Karpas-422 (cell line): Measurements from ENCODE around the gene GPR62. TPM values are rescaled to one million over a fixed set of nuclear protein-coding genes. Genes with fewer than 3 reads are reported as not detected.

Experiments used
- DNase-seq: peaks from one replicate; pipeline ENCODE4 v3.0.0-alpha.2; 2015
- H2AFZ ChIP-seq: fragments of 200-600 bp; sonication (generic); 2 replicates; pipeline ENCODE4 v1.6.1; 2014; ENCODE audit warnings: antibody characterized with exemption, low read length, mixed read lengths
- H3K27ac ChIP-seq: fragments of 200-600 bp; sonication (generic); 2 replicates; pipeline ENCODE4 v1.5.1; 2014; ENCODE audit warnings: mild to moderate bottlenecking, low read length, moderate library complexity
- H3K27me3 ChIP-seq: fragments of 200-600 bp; sonication (generic); 2 replicates; pipeline ENCODE4 v1.6.1; 2014; ENCODE audit warnings: low read length, mixed read lengths
- H3K36me3 ChIP-seq: fragments of 200-600 bp; sonication (generic); 2 replicates; pipeline ENCODE4 v1.6.1; 2014; ENCODE audit warnings: low read length, mixed read lengths; ENCODE audit not compliant: insufficient read depth
- H3K4me1 ChIP-seq: fragments of 200-600 bp; sonication (generic); 2 replicates; pipeline ENCODE4 v1.6.1; 2014; ENCODE audit warnings: mild to moderate bottlenecking, low read length, mixed read lengths
- H3K4me2 ChIP-seq: fragments of 200-600 bp; sonication (generic); 2 replicates; pipeline ENCODE4 v1.6.1; 2014; ENCODE audit warnings: low read length, low read depth, mild to moderate bottlenecking; ENCODE audit not compliant: poor library complexity, severe bottlenecking
- H3K4me3 ChIP-seq: fragments of 200-600 bp; sonication (generic); 2 replicates; pipeline ENCODE4 v1.5.1; 2014; ENCODE audit warnings: mild to moderate bottlenecking, antibody characterized with exemption, low read length, mixed read lengths
- H3K79me2 ChIP-seq: fragments of 200-600 bp; sonication (generic); 2 replicates; pipeline ENCODE4 v1.6.1; 2014; ENCODE audit warnings: mild to moderate bottlenecking, low read length, mixed read lengths
- H3K9ac ChIP-seq: fragments of 200-600 bp; sonication (generic); 2 replicates; pipeline ENCODE4 v1.6.0; 2014; ENCODE audit warnings: low read length
- H3K9me2 ChIP-seq: fragments of 200-600 bp; sonication (generic), shearing (Covaris generic); replicated peaks from 2 replicates; pipeline ENCODE4 v1.6.0; 2014; ENCODE audit warnings: mild to moderate bottlenecking, low read length, moderate library complexity; ENCODE audit not compliant: insufficient read depth
- H3K9me3 ChIP-seq: fragments of 300-700, 200-600 bp; sonication (generic); 2 replicates; pipeline ENCODE4 v1.6.1; 2014; ENCODE audit warnings: low read length, mixed read lengths
- H4K20me1 ChIP-seq: fragments of 200-600 bp; sonication (generic); 2 replicates; pipeline ENCODE4 v1.6.1; 2014; ENCODE audit warnings: mild to moderate bottlenecking, antibody characterized with exemption, low read length, low read depth; ENCODE audit not compliant: insufficient read depth
- total RNA-seq: library from RNA; depleted of rRNA; stranded (reverse); fragments of >200 nt; shearing (Covaris generic); gene quantifications from 2 replicates; pipeline ENCODE4 v1.2.3, GENCODE V29; 2014; ENCODE audit warnings: low replicate concordance

The GPR62 gene
- total RNA-seq, 1 experiment from 2014 or later: not detected

DNA sequence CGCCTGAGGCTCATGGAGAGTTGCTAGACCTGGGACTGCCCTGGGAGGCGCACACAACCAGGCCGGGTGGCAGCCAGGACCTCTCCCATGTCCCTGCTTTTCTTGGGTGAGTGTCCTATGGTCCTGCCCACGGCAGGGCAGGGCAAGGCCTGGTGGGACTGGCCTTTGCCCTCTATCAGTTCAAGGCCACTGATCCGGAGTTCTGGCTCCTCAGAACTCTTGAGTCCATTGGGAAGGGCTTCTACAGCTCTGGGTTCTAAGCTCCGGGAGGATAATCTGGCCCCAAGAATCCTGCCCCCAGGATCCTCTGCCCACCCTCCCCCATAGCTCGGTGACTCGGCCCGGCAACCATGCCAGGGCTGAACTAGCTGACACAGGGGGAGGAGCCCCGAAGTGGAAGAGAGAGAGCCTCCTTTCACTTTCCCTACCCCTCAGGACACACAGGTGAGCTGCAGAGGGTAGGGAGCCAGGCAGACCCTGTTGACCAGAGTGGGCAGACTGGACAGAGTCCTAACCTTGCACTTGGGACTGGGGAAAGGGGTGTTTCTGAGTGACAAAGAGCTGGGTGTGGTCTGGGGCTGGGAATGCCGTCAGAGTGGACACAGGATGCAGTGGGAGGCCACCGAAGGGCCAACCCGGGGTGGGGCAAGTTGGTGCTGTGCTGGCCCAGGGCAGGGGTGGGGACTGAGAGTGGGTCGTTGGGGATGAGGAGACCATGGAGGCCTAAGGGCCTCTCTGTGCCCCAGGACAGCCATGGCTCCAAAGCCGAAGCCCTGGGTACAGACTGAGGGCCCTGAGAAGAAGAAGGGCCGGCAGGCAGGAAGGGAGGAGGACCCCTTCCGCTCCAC, 12.4 kb upstream of the GPR62 start:
- Histone ChIP-seq H3K79me2 (peaks cover 34% of the 10 kb centered on the region), H3K27ac (peak overlapping the region; percentile 75), H4K20me1 (peaks cover 9% of the 10 kb centered on the region; the same call in 1 of the 2 replicates), H3K4me1 (peaks cover 29% of the 10 kb centered on the region), H3K36me3 (peaks cover 11% of the 10 kb centered on the region; the same call in 1 of the 2 replicates), H3K9me3 (no peaks in the 10 kb centered on the region), H2AFZ (peak overlapping the region; percentile 61; the same call in 1 of the 2 replicates), H3K4me3 (peak overlapping the region; percentile 85), H3K9ac (peak overlapping the region; percentile 97), H3K27me3 (no peaks in the 10 kb centered on the region), H3K4me2 (peak overlapping the region; percentile 99), H3K9me2 (no peaks in the 10 kb centered on the region)
- peak; percentile 90 for DNase-seq

DNA sequence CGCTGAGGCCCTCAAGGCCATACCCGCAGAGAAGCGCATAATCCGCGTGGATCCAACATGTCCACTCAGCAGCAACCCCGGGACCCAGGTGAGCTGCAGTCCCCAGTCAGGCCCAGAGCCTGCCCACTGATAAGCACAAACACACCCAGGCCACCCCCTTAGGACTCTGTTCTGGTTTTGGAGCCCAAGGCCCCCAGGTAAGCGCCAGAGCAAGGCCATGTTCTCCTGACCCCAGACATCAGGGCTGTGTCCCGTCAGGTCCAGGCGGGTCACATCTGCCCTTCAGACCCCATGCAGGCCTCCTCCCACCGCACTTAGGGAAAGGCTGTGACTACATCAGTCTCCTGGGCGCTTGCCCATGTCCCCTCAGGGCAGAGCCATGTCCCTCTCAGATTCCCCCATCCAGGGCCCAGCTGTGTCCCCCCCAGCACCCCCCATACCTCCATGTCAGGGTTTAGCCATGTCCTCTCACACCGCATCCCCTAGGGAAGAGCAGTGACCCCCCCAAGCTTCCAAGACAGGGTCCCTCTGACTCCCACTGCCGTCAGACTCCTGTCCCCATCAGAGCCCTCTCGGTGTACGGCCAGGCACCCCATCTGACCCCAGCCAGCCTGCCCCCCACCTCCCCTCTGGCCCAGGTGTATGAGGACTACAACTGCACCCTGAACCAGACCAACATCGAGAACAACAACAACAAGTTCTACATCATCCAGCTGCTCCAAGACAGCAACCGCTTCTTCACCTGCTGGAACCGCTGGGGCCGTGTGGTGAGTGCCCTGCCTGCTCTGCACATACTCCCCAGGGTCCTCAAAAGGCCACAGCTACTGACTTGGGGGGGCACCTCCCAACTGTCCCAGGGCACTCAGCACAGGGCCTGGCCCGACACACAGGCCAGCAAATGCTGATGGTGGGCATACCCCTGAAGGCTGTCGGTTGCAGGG, 11.5 kb upstream of the GPR62 start:
- Histone ChIP-seq H3K9me3 (no peaks in the 10 kb centered on the region), H3K79me2 (peaks cover 29% of the 10 kb centered on the region), H3K27me3 (no peaks in the 10 kb centered on the region), H3K27ac (no peak overlapping the region), H3K36me3 (peaks cover 6% of the 10 kb centered on the region; the same call in 1 of the 2 replicates), H3K4me3 (peak overlapping the region; percentile 85; the same call in 1 of the 2 replicates), H3K4me2 (peak overlapping the region; percentile 99), H2AFZ (no peak overlapping the region), H3K9me2 (no peaks in the 10 kb centered on the region), H3K9ac (peak overlapping the region; percentile 97), H4K20me1 (peaks cover 9% of the 10 kb centered on the region; the same call in 1 of the 2 replicates), H3K4me1 (peaks cover 29% of the 10 kb centered on the region)
- no peak for DNase-seq

DNA sequence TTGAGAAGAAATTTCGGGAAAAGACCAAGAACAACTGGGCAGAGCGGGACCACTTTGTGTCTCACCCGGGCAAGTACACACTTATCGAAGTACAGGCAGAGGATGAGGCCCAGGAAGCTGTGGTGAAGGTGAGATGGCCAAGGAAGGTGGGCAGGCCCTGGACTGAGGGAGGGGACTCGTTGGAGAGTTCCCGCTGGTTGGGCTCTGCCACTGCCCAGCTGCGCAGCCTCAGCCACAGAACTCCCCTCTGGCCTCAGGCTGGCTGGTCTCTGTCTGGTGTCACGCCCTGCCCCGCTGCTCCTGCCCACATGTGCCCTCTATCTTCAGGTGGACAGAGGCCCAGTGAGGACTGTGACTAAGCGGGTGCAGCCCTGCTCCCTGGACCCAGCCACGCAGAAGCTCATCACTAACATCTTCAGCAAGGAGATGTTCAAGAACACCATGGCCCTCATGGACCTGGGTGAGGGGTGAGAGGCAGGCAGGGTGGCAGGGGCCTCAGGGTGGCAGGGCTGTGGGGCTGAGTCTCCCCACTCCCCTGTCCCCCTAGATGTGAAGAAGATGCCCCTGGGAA, 10.6 kb upstream of the GPR62 start:
- H3K9me3 ChIP-seq: no peaks in the 10 kb centered on the region
- H3K79me2 ChIP-seq: peaks cover 21% of the 10 kb centered on the region
- no peak for DNase-seq

DNA sequence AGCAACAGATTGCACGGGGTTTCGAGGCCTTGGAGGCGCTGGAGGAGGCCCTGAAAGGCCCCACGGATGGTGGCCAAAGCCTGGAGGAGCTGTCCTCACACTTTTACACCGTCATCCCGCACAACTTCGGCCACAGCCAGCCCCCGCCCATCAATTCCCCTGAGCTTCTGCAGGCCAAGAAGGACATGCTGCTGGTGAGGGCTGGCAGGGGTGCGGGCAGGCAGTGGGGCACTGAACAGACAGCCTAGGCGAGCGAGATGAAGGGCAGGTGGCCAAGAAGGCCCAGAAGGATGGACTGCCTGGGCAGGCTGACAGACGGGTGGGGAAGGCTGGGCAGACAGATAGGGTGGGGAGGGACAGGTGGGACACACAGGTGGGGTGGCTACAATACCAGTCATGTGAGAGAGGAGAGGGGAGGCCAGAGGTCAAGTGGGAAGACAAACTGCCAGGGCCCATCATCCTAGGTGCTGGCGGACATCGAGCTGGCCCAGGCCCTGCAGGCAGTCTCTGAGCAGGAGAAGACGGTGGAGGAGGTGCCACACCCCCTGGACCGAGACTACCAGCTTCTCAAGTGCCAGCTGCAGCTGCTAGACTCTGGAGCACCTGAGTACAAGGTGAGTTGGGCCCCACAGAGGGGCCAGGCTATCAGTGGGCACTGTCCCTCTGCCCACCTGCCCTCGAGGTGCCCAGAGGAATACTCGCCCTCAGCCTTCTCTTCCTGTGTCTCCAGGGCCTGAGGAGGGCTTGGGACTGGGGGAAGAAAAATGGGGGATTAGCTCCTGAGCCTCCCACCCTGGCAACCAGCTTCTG, 9.9 kb upstream of the GPR62 start:
- H4K20me1 ChIP-seq: peaks cover 7% of the 10 kb centered on the region; the same call in 1 of the 2 replicates
- no peak for DNase-seq
- peaks cover 14% of the 10 kb centered on the region for H3K79me2 ChIP-seq
- H3K27ac ChIP-seq: no peak overlapping the region
- peaks cover 22% of the 10 kb centered on the region for H3K4me1 ChIP-seq
- no peak overlapping the region for H3K4me2 ChIP-seq
- no peak overlapping the region for H2AFZ ChIP-seq
- no peak overlapping the region for H3K4me3 ChIP-seq
- H3K9me3 ChIP-seq: no peaks in the 10 kb centered on the region
- no peak overlapping the region for H3K9ac ChIP-seq
- H3K9me2 ChIP-seq: no peaks in the 10 kb centered on the region
- no peaks in the 10 kb centered on the region for H3K36me3 ChIP-seq
- H3K27me3 ChIP-seq: no peaks in the 10 kb centered on the region

More for the DNA sequence above, 10.6 kb upstream of the GPR62 start:
- no peak overlapping the region for H3K9ac ChIP-seq
- H3K4me3 ChIP-seq: no peak overlapping the region
- no peak overlapping the region for H2AFZ ChIP-seq
- peaks cover 29% of the 10 kb centered on the region for H3K4me1 ChIP-seq
- H4K20me1 ChIP-seq: peaks cover 9% of the 10 kb centered on the region; the same call in 1 of the 2 replicates
- no peaks in the 10 kb centered on the region for H3K9me2 ChIP-seq
- no peak overlapping the region for H3K27ac ChIP-seq
- H3K27me3 ChIP-seq: no peaks in the 10 kb centered on the region
- no peak overlapping the region for H3K4me2 ChIP-seq
- H3K36me3 ChIP-seq: no peaks in the 10 kb centered on the region; the same call in 1 of the 2 replicates

DNA sequence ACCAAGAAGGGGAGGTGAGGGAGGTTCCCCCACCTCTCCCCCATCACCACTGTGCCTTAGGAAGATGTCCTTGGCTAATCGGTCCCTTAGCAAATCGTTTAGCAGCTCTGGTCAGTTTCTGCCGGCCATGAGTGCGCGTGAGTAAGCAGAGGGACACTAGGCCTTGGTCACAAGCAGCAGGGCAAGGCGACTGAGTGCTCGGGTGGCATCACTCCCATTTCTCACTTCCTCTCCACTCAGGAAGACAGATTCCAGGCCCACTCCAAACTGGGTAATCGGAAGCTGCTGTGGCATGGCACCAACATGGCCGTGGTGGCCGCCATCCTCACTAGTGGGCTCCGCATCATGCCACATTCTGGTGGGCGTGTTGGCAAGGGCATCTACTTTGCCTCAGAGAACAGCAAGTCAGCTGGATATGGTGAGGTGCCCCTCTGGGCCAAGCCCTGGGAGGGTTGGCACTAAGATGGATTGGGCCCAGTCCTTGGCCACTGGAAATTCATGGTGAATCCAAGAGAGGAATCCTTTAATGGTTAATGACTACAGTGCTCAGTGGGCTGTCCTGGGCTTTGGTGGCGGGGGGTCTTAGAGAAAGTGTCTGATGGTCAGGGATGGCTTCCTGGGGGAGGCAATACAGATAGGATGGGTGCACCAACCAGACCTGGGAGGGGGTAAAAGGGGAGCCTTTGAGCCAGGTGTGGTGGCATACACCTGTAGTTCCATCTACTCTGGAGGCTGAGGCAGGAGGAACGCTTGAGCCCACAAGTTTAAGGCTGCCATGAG, 9.1 kb upstream of the GPR62 start:
- Histone ChIP-seq H3K27ac (no peak overlapping the region), H3K9ac (no peak overlapping the region), H2AFZ (no peak overlapping the region), H3K79me2 (peaks cover 5% of the 10 kb centered on the region), H3K4me3 (no peak overlapping the region), H3K36me3 (no peaks in the 10 kb centered on the region), H3K9me2 (no peaks in the 10 kb centered on the region), H3K9me3 (no peaks in the 10 kb centered on the region), H3K27me3 (no peaks in the 10 kb centered on the region), H3K4me2 (no peak overlapping the region), H3K4me1 (peaks cover 14% of the 10 kb centered on the region), H4K20me1 (no peaks in the 10 kb centered on the region)
- no peak for DNase-seq

DNA sequence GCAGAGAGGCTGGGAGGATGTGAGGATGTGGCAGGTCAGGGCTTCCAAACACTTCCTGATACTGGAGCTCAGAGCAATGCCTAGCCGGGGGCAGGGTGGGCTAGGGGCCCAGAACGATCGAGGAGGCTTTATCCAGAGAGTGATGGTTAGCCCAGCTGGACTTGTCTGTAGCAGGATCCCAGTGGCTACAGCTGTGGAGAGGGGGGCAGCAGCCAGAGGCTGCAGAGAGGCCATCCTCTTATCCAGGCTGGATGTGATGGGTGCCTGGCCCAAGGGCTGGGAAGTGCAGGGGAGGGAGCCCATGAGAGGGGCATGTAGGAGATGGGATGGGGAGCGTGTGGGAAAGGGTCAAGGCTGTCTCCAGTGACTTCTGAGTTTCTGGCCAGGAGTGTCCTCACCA, 8.4 kb upstream of the GPR62 start:
- H3K27ac ChIP-seq: no peak overlapping the region
- H3K4me1 ChIP-seq: peaks cover 14% of the 10 kb centered on the region
- H3K36me3 ChIP-seq: no peaks in the 10 kb centered on the region
- H3K27me3 ChIP-seq: no peaks in the 10 kb centered on the region
- no peaks in the 10 kb centered on the region for H3K9me3 ChIP-seq
- no peak overlapping the region for H2AFZ ChIP-seq
- H3K4me3 ChIP-seq: no peak overlapping the region
- H3K4me2 ChIP-seq: no peak overlapping the region
- H4K20me1 ChIP-seq: no peaks in the 10 kb centered on the region
- H3K9ac ChIP-seq: no peak overlapping the region
- no peaks in the 10 kb centered on the region for H3K9me2 ChIP-seq
- no peaks in the 10 kb centered on the region for H3K79me2 ChIP-seq
- DNase-seq: no peak
